Activated T-helper 1 cell treated with anti-CD3 and anti-CD28 coated beads, Interleukin-2, amount 50 U/mL, for 16 hours (primary cell): Measurements from ENCODE around the gene UNC13D.

Experiments
- DNase-seq, 2 donors: peaks; one replicate each; pipeline ENCODE4 v3.0.0-alpha.2; 2020; ENCODE audit warnings: low read depth in 1 of 2, low spot score in 1 of 2

UNC13D gene

GRCh38 chr17:75835654-75835987 lies 8.6 kb downstream of the UNC13D start:
- no peak for DNase-seq

- no peak for DNase-seq
Measured at GRCh38 chr17:75834928-75835653, 9.1 kb downstream of the UNC13D start.

- DNase-seq: no peak
Measured at GRCh38 chr17:75834279-75834920, 9.8 kb downstream of the UNC13D start.

- DNase-seq: no peak
Measured at GRCh38 chr17:75832652-75833400, 11.4 kb downstream of the UNC13D start.

DNA sequence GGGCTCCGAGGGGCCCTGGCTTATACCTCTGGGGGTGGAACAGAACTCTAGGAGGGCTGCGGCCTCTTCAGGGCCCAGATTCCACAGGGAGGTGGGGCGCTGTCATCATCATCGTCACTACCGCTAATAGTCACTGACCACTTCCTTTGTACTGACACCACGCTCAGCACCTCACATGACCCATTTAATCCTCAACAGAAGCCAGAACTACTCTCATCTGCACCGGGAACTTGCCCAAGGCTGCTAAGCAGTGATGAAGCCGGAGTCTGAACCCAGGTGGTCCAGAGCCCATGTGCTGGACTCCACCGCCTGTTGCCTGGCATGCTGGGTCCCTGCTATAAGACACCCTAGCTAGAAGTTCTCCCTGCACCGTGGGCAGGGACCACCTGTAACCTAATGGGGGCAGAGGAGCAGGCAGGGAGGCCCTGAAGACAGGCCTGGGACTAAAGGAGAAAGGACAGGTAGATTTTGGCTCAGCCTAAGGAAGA lies 12.0 kb downstream of the UNC13D start:
- DNase-seq: no peak

GRCh38 chr17:75831032-75831571 lies 13.1 kb downstream of the UNC13D start:
- no peak for DNase-seq

- no peak for DNase-seq
Measured at GRCh38 chr17:75830164-75831031, 13.8 kb downstream of the UNC13D start.

DNA sequence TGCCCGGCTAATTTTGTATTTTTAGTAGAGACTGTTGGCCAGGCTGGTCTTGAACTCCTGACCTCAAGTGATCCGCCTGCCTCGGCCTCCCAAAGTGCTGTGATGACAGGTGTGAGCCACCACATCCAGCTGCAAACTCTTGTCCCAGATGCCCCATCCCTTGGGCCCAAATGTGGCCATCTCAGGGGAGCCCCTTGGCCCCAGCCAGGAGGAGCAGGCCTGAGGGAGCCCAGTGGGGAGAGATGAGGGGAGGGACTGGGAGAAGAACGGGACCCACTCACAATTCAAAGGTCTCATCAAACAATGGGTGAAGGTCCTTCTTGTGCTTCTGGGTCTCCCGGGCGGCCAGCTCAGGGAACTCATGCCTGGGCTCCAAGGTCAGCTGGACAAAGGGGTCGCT lies 14.5 kb downstream of the UNC13D start:
- no peak for DNase-seq

DNA sequence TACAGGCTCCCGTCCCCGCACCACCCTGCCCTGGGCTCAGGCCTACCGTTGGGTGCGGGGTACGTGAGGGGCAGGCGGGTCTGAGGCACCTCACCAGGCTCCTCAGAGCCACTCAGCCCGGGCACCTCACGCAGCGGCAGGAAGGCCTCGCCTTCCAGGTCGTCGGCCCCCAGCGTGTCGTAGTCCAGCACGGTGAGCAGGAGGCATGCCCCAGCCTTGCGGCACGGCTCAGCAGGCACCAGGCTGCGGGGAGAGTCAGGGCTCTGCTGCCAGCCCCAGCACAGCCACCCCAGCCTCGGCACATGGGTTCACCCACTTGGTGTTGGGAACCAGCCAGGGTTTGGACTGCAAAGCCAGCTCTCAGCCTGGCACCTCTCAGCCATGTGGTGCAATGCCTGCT lies 15.5 kb downstream of the UNC13D start:
- no peak for DNase-seq

DNA sequence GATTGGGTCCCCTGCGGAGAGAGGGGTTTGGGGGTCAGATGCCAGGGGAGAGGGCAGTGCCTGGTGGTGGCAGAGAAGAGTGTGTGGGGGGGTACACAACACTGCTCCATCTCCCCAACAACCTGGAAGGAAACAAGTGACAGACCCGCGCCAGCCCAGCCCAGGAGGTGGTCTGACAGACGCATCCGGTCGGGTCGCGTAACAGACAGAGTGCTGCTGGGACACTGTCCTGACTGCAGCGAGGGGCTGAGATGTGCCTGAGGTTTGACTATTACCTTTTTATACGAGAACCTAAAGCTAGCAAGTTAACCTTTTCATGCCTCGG lies 16.2 kb downstream of the UNC13D start:
- DNase-seq: no peak

DNA sequence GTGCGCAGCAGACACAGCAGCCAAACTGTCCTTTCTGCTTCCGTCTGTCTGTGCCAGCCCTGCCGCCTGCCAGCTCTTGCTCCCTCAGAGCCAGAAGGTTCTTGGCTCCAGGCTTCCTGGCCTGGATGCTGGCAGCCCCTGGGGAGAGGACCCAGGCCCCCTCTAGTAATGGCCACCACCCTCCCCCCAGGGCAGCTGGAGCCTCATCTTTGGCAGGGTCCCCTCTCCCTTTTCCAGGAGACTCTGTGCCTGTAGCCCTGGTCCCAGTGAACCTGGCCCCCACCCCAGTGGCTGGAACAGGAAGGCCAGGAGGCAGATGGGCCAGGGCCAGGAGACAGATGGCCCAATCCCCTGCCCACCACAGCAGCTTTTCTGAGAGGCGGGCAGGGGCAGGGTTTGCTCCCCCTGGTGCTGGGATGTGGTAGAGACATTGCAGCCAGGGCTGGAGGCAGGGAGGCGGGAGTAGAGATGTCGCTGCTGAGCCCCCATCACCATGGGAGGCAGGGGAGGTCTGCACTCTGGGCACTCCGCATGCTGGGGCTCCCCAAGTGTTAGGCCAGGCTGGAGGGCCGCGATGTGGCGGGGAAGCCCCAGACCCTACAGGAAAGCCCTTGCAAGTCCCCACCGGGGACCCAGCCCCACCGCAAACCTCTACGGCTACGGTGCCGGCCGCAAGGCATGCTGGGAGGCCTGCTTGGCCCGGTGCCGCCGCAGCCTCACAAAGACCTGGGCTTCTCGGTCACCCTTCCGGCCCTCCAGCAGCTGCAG lies 16.7 kb downstream of the UNC13D start:
- peak; percentile 16 to 47 for DNase-seq

GRCh38 chr17:75826561-75827307 lies 17.5 kb downstream of the UNC13D start:
- no peak for DNase-seq

DNA sequence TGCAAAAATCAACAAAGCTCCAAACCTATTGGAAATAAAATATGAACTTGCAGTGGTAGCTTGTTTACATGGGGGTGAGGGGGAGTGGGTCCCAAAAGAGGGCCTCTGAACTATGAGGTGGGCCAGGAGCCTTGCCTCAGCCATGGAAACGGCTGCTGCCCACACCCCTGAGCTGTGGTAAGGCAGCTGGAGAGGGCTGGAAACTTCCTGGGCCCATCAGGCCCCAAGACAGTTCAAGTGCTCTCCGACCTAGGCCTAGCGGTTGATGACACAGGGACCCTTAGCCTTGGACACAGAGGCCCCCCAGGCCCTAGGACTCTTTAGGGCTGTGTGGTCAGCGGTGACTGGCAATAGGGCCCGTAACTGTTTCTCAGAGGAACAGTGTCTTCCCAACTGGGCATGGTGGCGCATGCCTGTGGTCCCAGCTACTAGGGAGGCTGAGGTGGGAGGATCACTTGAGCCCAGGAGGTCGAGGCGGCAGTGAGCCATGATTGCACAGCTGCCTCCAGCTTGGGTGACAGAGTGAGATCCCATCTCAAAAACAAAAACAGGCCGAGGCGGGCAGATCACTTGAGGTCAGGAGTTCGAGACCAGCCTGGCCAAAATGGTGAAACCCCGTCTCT lies 18.3 kb downstream of the UNC13D start:
- no peak for DNase-seq

DNA sequence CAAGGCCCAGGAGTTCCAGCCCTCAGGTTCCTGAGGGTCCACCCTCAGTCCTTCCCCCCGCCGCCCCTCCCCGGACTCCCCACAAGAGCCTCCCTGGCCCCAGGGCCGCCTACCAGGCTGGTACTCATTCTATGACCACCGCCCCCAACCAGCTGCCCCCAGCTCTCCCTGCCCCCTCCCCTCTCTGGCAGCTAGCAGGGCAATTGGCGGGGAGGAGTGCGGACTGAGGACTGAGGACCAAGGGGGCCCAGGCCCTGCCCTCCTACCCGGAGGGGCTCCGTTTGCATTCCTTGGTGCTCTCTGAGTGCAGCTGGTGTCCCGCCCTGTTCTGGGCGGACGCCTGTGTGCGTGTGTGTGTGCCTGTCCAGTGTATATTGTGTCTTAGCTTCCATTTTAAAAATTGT lies 19.1 kb downstream of the UNC13D start:
- DNase-seq: no peak

- DNase-seq: no peak
Measured at GRCh38 chr17:75824666-75825065, 19.5 kb downstream of the UNC13D start.

DNA sequence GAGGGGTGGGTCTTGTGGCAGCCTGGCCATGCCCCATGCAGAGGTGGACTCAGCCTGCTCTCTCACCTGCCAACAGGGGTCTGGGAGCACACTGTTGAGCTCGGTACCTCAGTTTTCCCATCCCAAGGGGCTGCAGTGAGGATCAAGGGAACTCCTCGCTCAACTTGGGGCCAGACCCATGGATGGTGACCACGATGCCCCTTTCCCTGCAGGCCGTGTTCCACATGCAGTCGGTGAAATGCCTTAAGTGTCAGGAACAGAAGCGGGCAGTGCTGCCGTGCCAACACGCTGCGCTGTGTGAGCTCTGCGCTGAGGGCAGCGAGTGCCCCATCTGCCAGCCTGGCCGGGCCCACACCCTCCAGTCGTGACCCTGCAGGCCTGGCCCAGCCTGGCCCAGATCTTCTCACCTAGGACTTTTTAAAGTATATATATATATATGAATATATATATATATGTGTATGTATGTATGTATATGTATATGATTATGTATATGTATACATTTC lies 20.1 kb downstream of the UNC13D start:
- DNase-seq: no peak

GRCh38 chr17:75823257-75824041 lies 20.8 kb downstream of the UNC13D start:
- DNase-seq: no peak

DNA sequence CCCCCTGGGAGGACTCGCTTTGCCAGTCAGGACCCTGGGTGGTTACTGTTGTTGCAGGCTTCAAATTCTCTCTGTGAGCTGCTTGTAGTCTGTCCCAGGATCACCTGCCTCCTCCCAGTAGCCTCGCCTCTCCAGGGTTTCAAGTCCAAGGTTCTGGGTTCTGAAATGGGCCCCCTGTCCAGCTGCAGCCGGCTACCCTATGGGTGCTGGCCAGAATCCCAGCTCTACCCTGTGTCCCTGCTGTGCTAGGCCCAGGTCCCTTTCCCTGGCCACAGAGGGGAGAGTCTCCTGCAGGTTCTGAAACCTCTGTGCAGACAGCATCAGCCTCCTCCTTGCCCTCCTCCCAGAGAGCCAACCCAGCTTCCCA lies 21.4 kb downstream of the UNC13D start:
- no peak for DNase-seq
